ENCODE data around the gene BUB1. TPM values are rescaled to one million over a fixed set of nuclear protein-coding genes. Genes with fewer than 3 reads are reported as not detected.

Gene BUB1
- total and polyA plus RNA-seq, 12 donors: 0.12 to 4.5 (median 0.48) TPM

GRCh38 chr2:110724820-110725219 is 47.0 kb upstream of the BUB1 start:
- Histone ChIP-seq H3K36me3 (no peaks in the 10 kb centered on the region), H3K4me1 (peaks cover 0 to 5% (median 0%) of the 10 kb centered on the region in 9 donors), H3K4me3 (no peak overlapping the region), H3K27me3 (peaks cover 0 to 12% (median 0%) of the 10 kb centered on the region in 7 donors), H3K27ac (no peak overlapping the region), H3K9me3 (no peaks in the 10 kb centered on the region)
- TF ChIP-seq, protein P1, sequence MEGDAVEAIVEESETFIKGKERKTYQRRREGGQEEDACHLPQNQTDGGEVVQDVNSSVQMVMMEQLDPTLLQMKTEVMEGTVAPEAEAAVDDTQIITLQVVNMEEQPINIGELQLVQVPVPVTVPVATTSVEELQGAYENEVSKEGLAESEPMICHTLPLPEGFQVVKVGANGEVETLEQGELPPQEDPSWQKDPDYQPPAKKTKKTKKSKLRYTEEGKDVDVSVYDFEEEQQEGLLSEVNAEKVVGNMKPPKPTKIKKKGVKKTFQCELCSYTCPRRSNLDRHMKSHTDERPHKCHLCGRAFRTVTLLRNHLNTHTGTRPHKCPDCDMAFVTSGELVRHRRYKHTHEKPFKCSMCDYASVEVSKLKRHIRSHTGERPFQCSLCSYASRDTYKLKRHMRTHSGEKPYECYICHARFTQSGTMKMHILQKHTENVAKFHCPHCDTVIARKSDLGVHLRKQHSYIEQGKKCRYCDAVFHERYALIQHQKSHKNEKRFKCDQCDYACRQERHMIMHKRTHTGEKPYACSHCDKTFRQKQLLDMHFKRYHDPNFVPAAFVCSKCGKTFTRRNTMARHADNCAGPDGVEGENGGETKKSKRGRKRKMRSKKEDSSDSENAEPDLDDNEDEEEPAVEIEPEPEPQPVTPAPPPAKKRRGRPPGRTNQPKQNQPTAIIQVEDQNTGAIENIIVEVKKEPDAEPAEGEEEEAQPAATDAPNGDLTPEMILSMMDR (IDR thresholded peaks at IDR 0.05): no peak
- ATAC-seq: no peak
- no peak for DNase-seq
- WGBS, 2 donors: 55 to 60% methylated on average over 2 of the region's 2 CpGs
- intact Hi-C loops (cut with DNase I): no loop called here

GRCh38 chr2:110720547-110720946 is 42.7 kb upstream of the BUB1 start:
- Histone ChIP-seq H3K27me3 (no peaks in the 10 kb centered on the region), H3K36me3 (no peaks in the 10 kb centered on the region), H3K4me3 (no peak overlapping the region), H3K9me3 (no peaks in the 10 kb centered on the region), H3K4me1 (peaks cover 0 to 21% (median 8%) of the 10 kb centered on the region in 9 donors), H3K27ac (no peak overlapping the region)
- ATAC-seq (peak in 5 of 8 donors; percentile 44 to 79 (median 65)), DNase-seq (no peak)
- TF ChIP-seq, protein P1 (IDR thresholded peaks at IDR 0.05): no peak
- WGBS, 2 donors: 58 to 69% methylated on average over 5 of the region's 5 CpGs
- intact Hi-C loops (cut with DNase I): no loop called here

DNA sequence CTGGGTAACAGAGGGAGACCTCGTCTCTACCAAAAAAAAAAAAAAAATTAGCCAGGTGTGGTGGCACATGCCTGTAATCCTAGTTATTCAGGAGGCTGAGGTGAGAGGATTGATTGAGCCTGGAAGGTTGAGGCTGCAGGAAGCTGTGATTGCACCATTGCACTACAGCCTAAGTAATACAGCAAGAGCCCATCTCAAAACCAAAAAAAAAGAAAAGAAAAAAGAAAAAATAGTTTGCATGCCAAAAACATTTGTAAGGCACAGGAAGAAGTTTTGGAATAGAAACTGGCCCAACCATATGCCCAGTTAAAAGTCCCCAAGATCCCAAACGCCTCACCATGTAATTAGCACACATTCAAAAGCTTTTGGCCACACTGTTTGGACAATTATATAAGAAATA is 41.1 kb upstream of the BUB1 start:
- no peak for ATAC-seq
- H3K9me3 ChIP-seq: no peaks in the 10 kb centered on the region
- WGBS, 2 donors: 71 to 83% methylated on average over 2 of the region's 2 CpGs
- intact Hi-C loops (cut with DNase I): no loop called here
- no peak overlapping the region for H3K27ac ChIP-seq
- peaks cover 0 to 21% (median 8%) of the 10 kb centered on the region in 9 donors for H3K4me1 ChIP-seq
- no peak overlapping the region for H3K4me3 ChIP-seq
- no peaks in the 10 kb centered on the region for H3K36me3 ChIP-seq
- no peak for DNase-seq
- H3K27me3 ChIP-seq: no peaks in the 10 kb centered on the region
- TF ChIP-seq, protein P1 (IDR thresholded peaks at IDR 0.05): no peak

- intact Hi-C loops (cut with DNase I): no loop called here
- H3K27me3 ChIP-seq: no peaks in the 10 kb centered on the region
- WGBS, 2 donors: 83 to 87% methylated on average over 2 of the region's 2 CpGs
- ATAC-seq (no peak), DNase-seq (no peak)
- no peaks in the 10 kb centered on the region for H3K9me3 ChIP-seq
- H3K36me3 ChIP-seq: no peaks in the 10 kb centered on the region
- H3K4me1 ChIP-seq: peaks cover 0 to 21% (median 8%) of the 10 kb centered on the region in 9 donors
- TF ChIP-seq, protein P1 (IDR thresholded peaks at IDR 0.05): no peak
- H3K4me3 ChIP-seq: no peak overlapping the region
- no peak overlapping the region for H3K27ac ChIP-seq
Measured at GRCh38 chr2:110718382-110718781, 40.5 kb upstream of the BUB1 start.
